H9 (cell line): Measurements from ENCODE around the gene NOP16. TPM values are rescaled to one million over a fixed set of nuclear protein-coding genes. Genes with fewer than 3 reads are reported as not detected.

Experiments
- DNase-seq: peaks from one replicate; pipeline ENCODE4 v3.0.0-alpha.2; 2017
- H2AFZ ChIP-seq: one replicate; pipeline ENCODE4 v1.6.1; 2013; ENCODE audit warnings: mild to moderate bottlenecking, low read length, control low read depth, moderate library complexity
- H2AK5ac ChIP-seq: 2 replicates; pipeline ENCODE4 v1.6.1; 2013; ENCODE audit warnings: low read length, control low read depth, mixed read lengths; ENCODE audit not compliant: insufficient read length
- H2BK120ac ChIP-seq: one replicate; pipeline ENCODE4 v1.6.1; 2013; ENCODE audit warnings: low read depth, mild to moderate bottlenecking, low read length, control low read depth, inconsistent platforms; ENCODE audit not compliant: poor library complexity, severe bottlenecking
- H2BK12ac ChIP-seq: 2 replicates; pipeline ENCODE4 v1.6.1; 2013; ENCODE audit warnings: low read length, control low read depth, mixed read lengths, low read depth; ENCODE audit not compliant: insufficient read length
- H2BK15ac ChIP-seq: 2 replicates; pipeline ENCODE4 v1.6.1; 2013; ENCODE audit warnings: low read depth, low read length, control low read depth
- H2BK20ac ChIP-seq: one replicate; pipeline ENCODE4 v1.6.1; 2013; ENCODE audit warnings: low read depth, mild to moderate bottlenecking, low read length, control low read depth, inconsistent platforms; ENCODE audit not compliant: poor library complexity, severe bottlenecking
- H2BK5ac ChIP-seq: 2 replicates; pipeline ENCODE4 v1.6.1; 2013; ENCODE audit warnings: low read length, control low read depth, mixed read lengths; ENCODE audit not compliant: insufficient read length
- H3K14ac ChIP-seq: 2 replicates; pipeline ENCODE4 v1.6.1; 2013; ENCODE audit warnings: low read length, control low read depth; ENCODE audit not compliant: insufficient read depth
- H3K18ac ChIP-seq: 2 replicates; pipeline ENCODE4 v1.6.1; 2013; ENCODE audit warnings: low read depth, mild to moderate bottlenecking, mixed read lengths, low read length, control low read depth; ENCODE audit not compliant: insufficient read length
- H3K23ac ChIP-seq: 2 replicates; pipeline ENCODE4 v1.6.1; 2013; ENCODE audit warnings: low read length, control low read depth, mixed read lengths, low read depth; ENCODE audit not compliant: insufficient read length
- H3K23me2 ChIP-seq: 2 replicates; pipeline ENCODE4 v1.6.1; 2013; ENCODE audit warnings: low read depth, mild to moderate bottlenecking, mixed read lengths, low read length, control low read depth; ENCODE audit not compliant: insufficient read length, poor library complexity, severe bottlenecking
- H3K27ac ChIP-seq: 2 replicates; pipeline ENCODE4 v1.5.1; 2013; ENCODE audit warnings: low read length, control low read depth, mixed read lengths, low read depth; ENCODE audit not compliant: insufficient read length
- H3K27me3 ChIP-seq: 2 replicates; pipeline ENCODE4 v1.6.1; 2013; ENCODE audit warnings: low read length, control low read depth, inconsistent platforms; ENCODE audit not compliant: insufficient read depth
- H3K4ac ChIP-seq: 2 replicates; pipeline ENCODE4 v1.6.1; 2013; ENCODE audit warnings: low read depth, mild to moderate bottlenecking, control low read depth, inconsistent platforms, low read length, moderate library complexity
- H3K4me1 ChIP-seq: 2 replicates; pipeline ENCODE4 v1.6.1; 2013; ENCODE audit warnings: low read length, control low read depth, inconsistent platforms; ENCODE audit not compliant: insufficient read depth
- H3K4me2 ChIP-seq: 2 replicates; pipeline ENCODE4 v1.6.1; 2013; ENCODE audit warnings: low read length, control low read depth, mixed read lengths; ENCODE audit not compliant: insufficient read length, insufficient read depth
- H3K56ac ChIP-seq: 2 replicates; pipeline ENCODE4 v1.6.1; 2013; ENCODE audit warnings: low read depth, mild to moderate bottlenecking, mixed read lengths, low read length, control low read depth; ENCODE audit not compliant: insufficient read length
- H3K79me1 ChIP-seq: 2 replicates; pipeline ENCODE4 v1.6.1; 2013; ENCODE audit warnings: low read depth, mild to moderate bottlenecking, moderate library complexity, low read length, control low read depth, inconsistent platforms; ENCODE audit not compliant: insufficient read depth, poor library complexity, severe bottlenecking
- H3K79me2 ChIP-seq: 2 replicates; pipeline ENCODE4 v1.6.1; 2013; ENCODE audit warnings: low read length, control low read depth, inconsistent platforms; ENCODE audit not compliant: insufficient read depth
- H3K9ac ChIP-seq: 2 replicates; pipeline ENCODE4 v1.6.1; 2013; ENCODE audit warnings: low read length, control low read depth, mixed read lengths; ENCODE audit not compliant: insufficient read length; ENCODE audit errors: extremely low read depth
- H3K9me3 ChIP-seq: one replicate; pipeline ENCODE4 v1.6.1; 2013; ENCODE audit warnings: low read depth, low read length, inconsistent platforms; ENCODE audit not compliant: control insufficient read depth
- H3T11ph ChIP-seq: one replicate; pipeline ENCODE4 v1.6.1; 2013; ENCODE audit warnings: mild to moderate bottlenecking, low read length, control low read depth, inconsistent platforms
- H4K20me1 ChIP-seq: one replicate; pipeline ENCODE4 v1.6.1; 2013; ENCODE audit not compliant: control insufficient read depth, insufficient read length, insufficient read depth
- H4K5ac ChIP-seq: 2 replicates; pipeline ENCODE4 v1.6.1; 2013; ENCODE audit warnings: low read depth, mild to moderate bottlenecking, mixed read lengths, low read length, control low read depth; ENCODE audit not compliant: insufficient read length
- H4K8ac ChIP-seq: replicated peaks from 2 replicates; pipeline ENCODE4 v1.6.1; 2013; ENCODE audit warnings: low read length, control low read depth, mixed read lengths, low read depth; ENCODE audit not compliant: insufficient read length
- H4K91ac ChIP-seq: 2 replicates; pipeline ENCODE4 v1.6.1; 2013; ENCODE audit warnings: low read depth, mild to moderate bottlenecking, moderate library complexity, mixed read lengths, low read length, control low read depth; ENCODE audit not compliant: insufficient read length
- H3K27ac Mint-ChIP-seq, 3 experiments: 2 replicates in 2 of 3; 3 replicates in 1 of 3; pipeline ENCODE4 v1.8.0; 2020 to 2021; ENCODE audit warnings: mixed read lengths in 3 of 3, mild to moderate bottlenecking in 1 of 3, moderate library complexity in 1 of 3
- H3K27me3 Mint-ChIP-seq: 2 replicates; pipeline ENCODE4 v1.8.0; 2021; ENCODE audit warnings: low read depth, mild to moderate bottlenecking, moderate library complexity, mixed read lengths
- H3K36me3 Mint-ChIP-seq, 3 experiments: 2 replicates in 2 of 3; 3 replicates in 1 of 3; pipeline ENCODE4 v1.8.0; 2020 to 2021; ENCODE audit warnings: low read depth in 3 of 3, mixed read lengths in 3 of 3; ENCODE audit not compliant: insufficient read depth in 1 of 3
- H3K4me1 Mint-ChIP-seq, 2 experiments: 2 replicates each; pipeline ENCODE4 v1.8.0; 2020; ENCODE audit warnings: mixed read lengths in 2 of 2
- H3K4me3 Mint-ChIP-seq, 2 experiments: 2 replicates in 1 of 2; 3 replicates in 1 of 2; pipeline ENCODE4 v1.8.0; 2020 to 2021; ENCODE audit warnings: mild to moderate bottlenecking in 2 of 2, mixed read lengths in 2 of 2, moderate library complexity in 1 of 2
- H3K9me3 Mint-ChIP-seq, 2 experiments: 2 replicates in 1 of 2; 3 replicates in 1 of 2; pipeline ENCODE4 v1.8.0; 2020; ENCODE audit warnings: mild to moderate bottlenecking in 2 of 2, mixed read lengths in 2 of 2, moderate library complexity in 1 of 2
- CTCF ChIP-seq: fragments of 200-600 bp; sonication (generic); conservative IDR thresholded peaks from 3 replicates; pipeline ENCODE4 v1.8.0; 2021; ENCODE audit warnings: antibody characterized with exemption, mild to moderate bottlenecking
- WGBS: extraction: QIAGEN DNeasy Blood & Tissue Kit; methylation state at CpG from one replicate; pipeline ENCODE4 v1.1.7; 2013; ENCODE audit warnings: missing lambda C conversion rate, low lambda C conversion rate, mixed read lengths; ENCODE audit not compliant: insufficient read length; ENCODE audit errors: extremely low coverage; 5-methylcytosine and 5-hydroxymethylcytosine counted together
- total RNA-seq: library from RNA; stranded (reverse); gene quantifications from 2 replicates; pipeline ENCODE4 v1.2.1, GENCODE V29; 2021

The NOP16 gene
- total RNA-seq, 1 experiment from 2014 or later: 114 TPM

- Histone ChIP-seq H3K23me2 (no peaks in the 10 kb centered on the region), H3K27ac (no peak overlapping the region), H3K27me3 (no peaks in the 10 kb centered on the region; the same call in 1 of the 2 replicates), H3K56ac (no peak overlapping the region), H4K8ac (no peak overlapping the region), H2BK20ac (no peak overlapping the region), H2BK120ac (no peak overlapping the region), H4K20me1 (no peaks in the 10 kb centered on the region), H3K79me2 (no peaks in the 10 kb centered on the region), H3K18ac (no peak overlapping the region), H3K4me1 (no peaks in the 10 kb centered on the region), H3K4me2 (no peak overlapping the region), H2BK5ac (no peak overlapping the region), H3K9ac (no peak overlapping the region), H2AFZ (no peak overlapping the region), H3T11ph (no peak overlapping the region), H3K23ac (no peak overlapping the region), H2BK12ac (no peak overlapping the region), H4K5ac (no peak overlapping the region), H2BK15ac (no peak overlapping the region), H3K9me3 (no peaks in the 10 kb centered on the region), H3K14ac (no peak overlapping the region), H3K4ac (no peak overlapping the region), H3K79me1 (no peaks in the 10 kb centered on the region), H2AK5ac (no peak overlapping the region), H4K91ac (no peak overlapping the region)
- no CpG with 5 or more reads among the region's 1 CpG for WGBS
- H3K4me1 Mint-ChIP-seq: peaks cover 3 to 5% of the 10 kb centered on the region in 2 experiments; a peak in 3 of 4 replicates
- H3K36me3 Mint-ChIP-seq: peaks cover 7 to 19% (median 11%) of the 10 kb centered on the region in 3 experiments; a peak in 6 of 7 replicates
- DNase-seq: no peak
- H3K9me3 Mint-ChIP-seq: no peaks in the 10 kb centered on the region
- no peaks in the 10 kb centered on the region for H3K27me3 Mint-ChIP-seq
- no peak overlapping the region for H3K4me3 Mint-ChIP-seq
- no peak for TF ChIP-seq CTCF
- H3K27ac Mint-ChIP-seq: no peak overlapping the region
Measured at GRCh38 chr5:176337913-176338312, 50.5 kb downstream of the NOP16 start.
